ENCODE results near the gene L3MBTL4.

The L3MBTL4 gene

GRCh38 chr18:6069539-6069938 lies 345.2 kb downstream of the L3MBTL4 start:
- no peak overlapping the region for H3K4me3 ChIP-seq (replicated peaks in 1 of 2; ENCODE audit: low read depth in 2 of 2, low read length in 2 of 2)
- no peak for TF ChIP-seq CTCF (IDR thresholded peaks at IDR 0.05; ENCODE audit: low read depth, low read length)
- no peak for DNase-seq (ENCODE audit: low read depth in 2 of 2)

- DNase-seq (ENCODE audit: low read depth in 2 of 2), result no peak
- no peak for TF ChIP-seq CTCF (IDR thresholded peaks at IDR 0.05; ENCODE audit: low read depth, low read length)
Observed at GRCh38 chr18:6069103-6069502, 345.6 kb downstream of the L3MBTL4 start.

GRCh38 chr18:6060149-6060548 lies 354.6 kb downstream of the L3MBTL4 start:
- TF ChIP-seq CTCF (IDR thresholded peaks at IDR 0.05; ENCODE audit: low read depth, low read length), result no peak
- no peak for DNase-seq (ENCODE audit: low read depth in 2 of 2)
- H3K4me3 ChIP-seq (replicated peaks in 1 of 2; ENCODE audit: low read depth in 2 of 2, low read length in 2 of 2), result no peak overlapping the region

More at GRCh38 chr18:6069103-6069502, 345.6 kb downstream of the L3MBTL4 start:
- H3K4me3 ChIP-seq (replicated peaks in 1 of 2; ENCODE audit: low read depth in 2 of 2, low read length in 2 of 2), result no peak overlapping the region

GRCh38 chr18:6059551-6059950 lies 355.2 kb downstream of the L3MBTL4 start:
- no peak overlapping the region for H3K4me3 ChIP-seq (replicated peaks in 1 of 2; ENCODE audit: low read depth in 2 of 2, low read length in 2 of 2)
- no peak for TF ChIP-seq CTCF (IDR thresholded peaks at IDR 0.05; ENCODE audit: low read depth, low read length)
- no peak for DNase-seq (ENCODE audit: low read depth in 2 of 2)

- no peak for TF ChIP-seq CTCF (IDR thresholded peaks at IDR 0.05; ENCODE audit: low read depth, low read length)
- DNase-seq (ENCODE audit: low read depth in 2 of 2), result peak; percentile 23 to 35
- no peak overlapping the region for H3K4me3 ChIP-seq (replicated peaks in 1 of 2; ENCODE audit: low read depth in 2 of 2, low read length in 2 of 2)
Observed at GRCh38 chr18:6058941-6059340, 355.8 kb downstream of the L3MBTL4 start.

GRCh38 chr18:6057604-6058003 lies 357.1 kb downstream of the L3MBTL4 start:
- DNase-seq (ENCODE audit: low read depth in 2 of 2), result peak; percentile 34 to 59
- H3K4me3 ChIP-seq (replicated peaks in 1 of 2; ENCODE audit: low read depth in 2 of 2, low read length in 2 of 2), result no peak overlapping the region
- no peak for TF ChIP-seq CTCF (IDR thresholded peaks at IDR 0.05; ENCODE audit: low read depth, low read length)

- no peak overlapping the region for H3K4me3 ChIP-seq (replicated peaks in 1 of 2; ENCODE audit: low read depth in 2 of 2, low read length in 2 of 2)
- no peak for TF ChIP-seq CTCF (IDR thresholded peaks at IDR 0.05; ENCODE audit: low read depth, low read length)
- peak; percentile 61 to 71 for DNase-seq (ENCODE audit: low read depth in 2 of 2)
Observed at GRCh38 chr18:6056171-6056910, 358.4 kb downstream of the L3MBTL4 start.
